ENCODE results near the gene LUM. TPM values are rescaled to one million over a fixed set of nuclear protein-coding genes. Genes with fewer than 3 reads are reported as not detected.

LUM gene
- total and polyA plus RNA-seq, 2 experiments from 2014 or later: 1,853 to 2,030 TPM

GRCh38 chr12:91080041-91080440 lies 31.3 kb downstream of the LUM start:
- Histone ChIP-seq H3K4me1 (ENCODE audit: insufficient read depth) (peaks cover 3% of the 10 kb centered on the region), H3K79me2 (no peaks in the 10 kb centered on the region), H2AFZ (no peak overlapping the region), H3K9me2 (replicated peaks; ENCODE audit: insufficient read depth) (no peaks in the 10 kb centered on the region), H3K27me3 (no peaks in the 10 kb centered on the region), H3K9me3 (ENCODE audit: low read depth) (no peaks in the 10 kb centered on the region), H3K27ac (no peak overlapping the region), H3K36me3 (replicated peaks; ENCODE audit: insufficient read depth, low read depth) (no peaks in the 10 kb centered on the region), H3K4me2 (no peak overlapping the region), H4K20me1 (ENCODE audit: insufficient read depth, poor library complexity, severe bottlenecking) (no peaks in the 10 kb centered on the region), H3K4me3 (no peak overlapping the region)
- TF ChIP-seq EZH2 (IDR thresholded peaks at IDR 0.05; ENCODE audit: borderline replicate concordance) (no peak), EZH2phosphoT487 (IDR thresholded peaks at IDR 0.05; ENCODE audit: low read depth, severe bottlenecking, unreplicated experiment) (no peak), CTCF (IDR thresholded peaks at IDR 0.05; ENCODE audit: poor library complexity) (no peak)
- 58% methylated on average over 1 of the region's 1 CpG for WGBS (ENCODE audit: low lambda C conversion rate, missing lambda C conversion rate)
- DNase-seq (ENCODE audit: low spot score): no peak

GRCh38 chr12:91078501-91078900 lies 32.8 kb downstream of the LUM start:
- TF ChIP-seq CTCF (IDR thresholded peaks at IDR 0.05; ENCODE audit: poor library complexity): no peak
- no peak for TF ChIP-seq EZH2phosphoT487 (IDR thresholded peaks at IDR 0.05; ENCODE audit: low read depth, severe bottlenecking, unreplicated experiment)
- TF ChIP-seq EZH2 (IDR thresholded peaks at IDR 0.05; ENCODE audit: borderline replicate concordance): no peak
- peak overlapping the region; percentile 17 for H3K27ac ChIP-seq
- H2AFZ ChIP-seq: peak overlapping the region; percentile 10
- H3K9me3 ChIP-seq (ENCODE audit: low read depth): no peaks in the 10 kb centered on the region
- peak overlapping the region; percentile 41 for H3K4me2 ChIP-seq
- H3K4me1 ChIP-seq (ENCODE audit: insufficient read depth): peaks cover 12% of the 10 kb centered on the region
- H3K27me3 ChIP-seq: no peaks in the 10 kb centered on the region
- no peak for DNase-seq (ENCODE audit: low spot score)
- H3K36me3 ChIP-seq (replicated peaks; ENCODE audit: insufficient read depth, low read depth): no peaks in the 10 kb centered on the region
- no peaks in the 10 kb centered on the region for H3K79me2 ChIP-seq
- no peaks in the 10 kb centered on the region for H4K20me1 ChIP-seq (ENCODE audit: insufficient read depth, poor library complexity, severe bottlenecking)
- H3K4me3 ChIP-seq: no peak overlapping the region
- H3K9me2 ChIP-seq (replicated peaks; ENCODE audit: insufficient read depth): no peaks in the 10 kb centered on the region
- WGBS (ENCODE audit: low lambda C conversion rate, missing lambda C conversion rate): 21% methylated on average over 1 of the region's 1 CpG

- Histone ChIP-seq H3K27ac (no peak overlapping the region), H4K20me1 (ENCODE audit: insufficient read depth, poor library complexity, severe bottlenecking) (no peaks in the 10 kb centered on the region), H3K36me3 (replicated peaks; ENCODE audit: insufficient read depth, low read depth) (no peaks in the 10 kb centered on the region), H3K4me2 (no peak overlapping the region), H3K9me2 (replicated peaks; ENCODE audit: insufficient read depth) (no peaks in the 10 kb centered on the region), H3K79me2 (no peaks in the 10 kb centered on the region), H3K9me3 (ENCODE audit: low read depth) (no peaks in the 10 kb centered on the region), H3K4me3 (no peak overlapping the region), H2AFZ (no peak overlapping the region), H3K4me1 (ENCODE audit: insufficient read depth) (peaks cover 12% of the 10 kb centered on the region), H3K27me3 (no peaks in the 10 kb centered on the region)
- no peak for DNase-seq (ENCODE audit: low spot score)
- 87% methylated on average over 5 of the region's 5 CpGs for WGBS (ENCODE audit: low lambda C conversion rate, missing lambda C conversion rate)
- TF ChIP-seq EZH2phosphoT487 (IDR thresholded peaks at IDR 0.05; ENCODE audit: low read depth, severe bottlenecking, unreplicated experiment) (no peak), EZH2 (IDR thresholded peaks at IDR 0.05; ENCODE audit: borderline replicate concordance) (no peak), CTCF (IDR thresholded peaks at IDR 0.05; ENCODE audit: poor library complexity) (no peak)
Observed at GRCh38 chr12:91077228-91077954, 33.9 kb downstream of the LUM start.
